Dendritic cell treated with granulocyte-macrophage colony-stimulating factor and Interleukin-4, amounts not matched to agents 40 ng/mL and 50 ng/mL, for 4 days (primary cell): Measurements from ENCODE around the gene EMSY.
"Not testable (repeated sequence)": the region's sequence is repeated elsewhere in the genome, so short reads cannot be mapped to it uniquely, and the experiment has no call there.

Source experiments
- H3K27ac Mint-ChIP-seq: one replicate; pipeline ENCODE4 v1.8.0; 2022; ENCODE audit warnings: mild to moderate bottlenecking, mixed read lengths
- H3K27me3 Mint-ChIP-seq: one replicate; pipeline ENCODE4 v1.8.0; 2022; ENCODE audit warnings: mild to moderate bottlenecking, mixed read lengths
- H3K36me3 Mint-ChIP-seq: one replicate; pipeline ENCODE4 v1.8.0; 2022; ENCODE audit warnings: low read depth, mixed read lengths
- H3K4me1 Mint-ChIP-seq: one replicate; pipeline ENCODE4 v1.8.0; 2022; ENCODE audit warnings: low read depth, mixed read lengths
- H3K4me3 Mint-ChIP-seq: one replicate; pipeline ENCODE4 v1.8.0; 2022; ENCODE audit warnings: mild to moderate bottlenecking, moderate library complexity, mixed read lengths
- H3K9me3 Mint-ChIP-seq: one replicate; pipeline ENCODE4 v1.8.0; 2022; ENCODE audit warnings: mixed read lengths
- intact Hi-C: fragments of 100-400 bp; cut with micrococcal nuclease; formaldehyde crosslinking; loops from one replicate; pipeline ENCODE4 v1.15.0; 2022

The EMSY gene

GRCh38 chr11:76444384-76445120, at the start of gene EMSY:
TSS of gene EMSY (plus strand) at chr11:76445018. CDS start at chr11:76446939, 1,921 bp downstream.
- Mint-ChIP-seq H3K36me3 (peaks cover 37% of the 10 kb centered on the region), H3K9me3 (no peaks in the 10 kb centered on the region), H3K27me3 (no peaks in the 10 kb centered on the region), H3K4me3 (peak within 1 kb of the TSS; percentile 97), H3K4me1 (peaks cover 24% of the 10 kb centered on the region), H3K27ac (peak within 1 kb of the TSS; percentile 98)
- intact Hi-C loops = loop anchor here (2.0 to 10.0 kb wide), 2 partner anchors 64 to 210 kb away; partner anchors contain the start of genes GVQW3 and THAP12

- intact Hi-C loops = no loop called here
- Mint-ChIP-seq H3K27me3 (peaks cover 4% of the 10 kb centered on the region), H3K27ac (no peak overlapping the region), H3K4me3 (no peak overlapping the region), H3K4me1 (peaks cover 10% of the 10 kb centered on the region), H3K9me3 (no peaks in the 10 kb centered on the region), H3K36me3 (no peaks in the 10 kb centered on the region)
Observed at GRCh38 chr11:76395296-76395695, 49.5 kb upstream of the EMSY start.

GRCh38 chr11:76397383-76397782, 47.4 kb upstream of the EMSY start:
- Mint-ChIP-seq H3K27ac (no peak overlapping the region), H3K9me3 (no peaks in the 10 kb centered on the region), H3K4me3 (no peak overlapping the region), H3K27me3 (peaks cover 4% of the 10 kb centered on the region), H3K36me3 (no peaks in the 10 kb centered on the region), H3K4me1 (peaks cover 10% of the 10 kb centered on the region)
- intact Hi-C loops = no loop called here

GRCh38 chr11:76400967-76401366, 43.9 kb upstream of the EMSY start:
- intact Hi-C loops = no loop called here
- Mint-ChIP-seq H3K4me1 (no peaks in the 10 kb centered on the region), H3K4me3 (no peak overlapping the region), H3K9me3 (no peaks in the 10 kb centered on the region), H3K27ac (no peak overlapping the region), H3K36me3 (no peaks in the 10 kb centered on the region), H3K27me3 (no peaks in the 10 kb centered on the region)

- H3K27ac Mint-ChIP-seq, H3K4me3 Mint-ChIP-seq, H3K27me3 Mint-ChIP-seq, H3K9me3 Mint-ChIP-seq, H3K36me3 Mint-ChIP-seq, intact Hi-C loops, H3K4me1 Mint-ChIP-seq: not testable (repeated sequence)
Observed at GRCh38 chr11:76401484-76401883, 43.3 kb upstream of the EMSY start.

- no peak overlapping the region for H3K27ac Mint-ChIP-seq
- no peaks in the 10 kb centered on the region for H3K36me3 Mint-ChIP-seq
- H3K27me3 Mint-ChIP-seq = peaks cover 5% of the 10 kb centered on the region
- no peaks in the 10 kb centered on the region for H3K9me3 Mint-ChIP-seq
- intact Hi-C loops = no loop called here
- H3K4me3 Mint-ChIP-seq = no peak overlapping the region
- H3K4me1 Mint-ChIP-seq = no peaks in the 10 kb centered on the region
Observed at GRCh38 chr11:76406359-76406758, 38.5 kb upstream of the EMSY start.

- Mint-ChIP-seq H3K27me3 (peaks cover 8% of the 10 kb centered on the region), H3K4me3 (no peak overlapping the region), H3K9me3 (no peaks in the 10 kb centered on the region), H3K36me3 (no peaks in the 10 kb centered on the region), H3K4me1 (no peaks in the 10 kb centered on the region), H3K27ac (no peak overlapping the region)
- intact Hi-C loops = no loop called here
Observed at GRCh38 chr11:76408171-76408965, 36.5 kb upstream of the EMSY start.

GRCh38 chr11:76410851-76411357, 33.9 kb upstream of the EMSY start:
- Mint-ChIP-seq H3K4me3 (no peak overlapping the region), H3K36me3 (no peaks in the 10 kb centered on the region), H3K27ac (no peak overlapping the region), H3K9me3 (no peaks in the 10 kb centered on the region), H3K27me3 (peaks cover 8% of the 10 kb centered on the region), H3K4me1 (no peaks in the 10 kb centered on the region)
- intact Hi-C loops = no loop called here

- Mint-ChIP-seq H3K9me3 (no peaks in the 10 kb centered on the region), H3K4me1 (no peaks in the 10 kb centered on the region), H3K27me3 (peaks cover 8% of the 10 kb centered on the region), H3K4me3 (no peak overlapping the region), H3K36me3 (no peaks in the 10 kb centered on the region), H3K27ac (no peak overlapping the region)
- intact Hi-C loops = no loop called here
Observed at GRCh38 chr11:76415073-76415472, 29.7 kb upstream of the EMSY start.

GRCh38 chr11:76419896-76420295, 24.9 kb upstream of the EMSY start:
- no peaks in the 10 kb centered on the region for H3K36me3 Mint-ChIP-seq
- no peaks in the 10 kb centered on the region for H3K9me3 Mint-ChIP-seq
- H3K27ac Mint-ChIP-seq = no peak overlapping the region
- H3K27me3 Mint-ChIP-seq = peaks cover 2% of the 10 kb centered on the region
- no peak overlapping the region for H3K4me3 Mint-ChIP-seq
- peaks cover 6% of the 10 kb centered on the region for H3K4me1 Mint-ChIP-seq
- intact Hi-C loops = no loop called here

GRCh38 chr11:76424379-76424778, 20.4 kb upstream of the EMSY start:
- H3K27me3 Mint-ChIP-seq = peaks cover 3% of the 10 kb centered on the region
- H3K4me1 Mint-ChIP-seq = peaks cover 6% of the 10 kb centered on the region
- no peak overlapping the region for H3K27ac Mint-ChIP-seq
- intact Hi-C loops = no loop called here
- H3K4me3 Mint-ChIP-seq = no peak overlapping the region
- H3K9me3 Mint-ChIP-seq = no peaks in the 10 kb centered on the region
- no peaks in the 10 kb centered on the region for H3K36me3 Mint-ChIP-seq

- H3K4me1 Mint-ChIP-seq = peaks cover 6% of the 10 kb centered on the region
- H3K9me3 Mint-ChIP-seq = no peaks in the 10 kb centered on the region
- no peak overlapping the region for H3K4me3 Mint-ChIP-seq
- H3K36me3 Mint-ChIP-seq = no peaks in the 10 kb centered on the region
- intact Hi-C loops = no loop called here
- H3K27ac Mint-ChIP-seq = no peak overlapping the region
- H3K27me3 Mint-ChIP-seq = peaks cover 3% of the 10 kb centered on the region
Observed at GRCh38 chr11:76424891-76425290, 19.9 kb upstream of the EMSY start.

- H3K27me3 Mint-ChIP-seq = peaks cover 3% of the 10 kb centered on the region
- H3K4me3 Mint-ChIP-seq = no peak overlapping the region
- intact Hi-C loops = no loop called here
- H3K9me3 Mint-ChIP-seq = no peaks in the 10 kb centered on the region
- H3K4me1 Mint-ChIP-seq = peaks cover 6% of the 10 kb centered on the region
- H3K27ac Mint-ChIP-seq = no peak overlapping the region
- H3K36me3 Mint-ChIP-seq = no peaks in the 10 kb centered on the region
Observed at GRCh38 chr11:76426660-76427059, 18.2 kb upstream of the EMSY start.

- no peaks in the 10 kb centered on the region for H3K4me1 Mint-ChIP-seq
- no peak overlapping the region for H3K27ac Mint-ChIP-seq
- no peaks in the 10 kb centered on the region for H3K27me3 Mint-ChIP-seq
- no peaks in the 10 kb centered on the region for H3K36me3 Mint-ChIP-seq
- intact Hi-C loops = no loop called here
- no peak overlapping the region for H3K4me3 Mint-ChIP-seq
- H3K9me3 Mint-ChIP-seq = no peaks in the 10 kb centered on the region
Observed at GRCh38 chr11:76436020-76436419, 8.8 kb upstream of the EMSY start.
